Measurements from ENCODE around the gene MIA. TPM values are rescaled to one million over a fixed set of nuclear protein-coding genes. Genes with fewer than 3 reads are reported as not detected.

MIA gene
- total and polyA plus RNA-seq, 9 of the 15 experiments (the other 6 are each of a cell fraction or from before 2014, with no cell fraction given) = 0.21 TPM; not detected in 8

DNA sequence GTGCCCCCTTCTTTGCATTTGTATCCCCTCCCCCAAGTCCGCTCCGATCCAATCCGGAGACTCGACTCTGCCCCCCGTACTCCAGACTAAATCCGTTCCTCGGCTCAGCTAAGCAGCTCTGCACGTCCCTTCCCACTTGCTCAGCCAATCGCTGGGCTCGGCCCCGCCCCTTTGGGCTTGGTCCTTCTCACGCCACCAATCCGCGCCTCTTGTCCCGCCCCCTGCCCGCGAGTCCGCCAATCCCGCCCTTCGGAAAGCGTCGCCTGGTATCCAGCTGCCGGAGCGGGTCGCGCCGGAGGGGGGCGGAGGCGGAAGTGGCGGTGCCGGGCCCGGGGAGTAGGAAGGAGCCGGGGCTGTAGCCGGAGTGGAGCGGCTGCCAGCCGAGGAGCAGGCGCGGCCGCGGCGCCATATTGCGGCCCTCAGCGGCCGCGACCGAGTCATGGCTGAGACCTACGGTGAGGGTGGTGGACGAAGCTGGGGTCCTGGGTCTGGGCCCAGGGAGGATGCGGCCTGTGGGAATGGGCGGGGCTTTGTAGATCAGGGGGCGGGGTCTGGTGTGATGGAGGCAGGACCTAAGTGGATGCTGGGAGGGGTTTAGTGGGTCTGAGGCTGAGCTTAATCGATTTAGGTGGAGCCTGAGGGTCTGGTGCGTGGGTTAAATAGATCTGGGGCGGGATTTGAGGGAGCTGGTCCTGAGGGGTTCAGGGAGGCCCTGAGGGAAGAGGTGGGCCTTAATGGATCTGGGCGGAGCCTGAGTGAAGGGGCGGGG is 2.8 kb downstream of the MIA start, which contains the start of gene RAB4B (continued):
- TF ChIP-seq, protein P1, sequence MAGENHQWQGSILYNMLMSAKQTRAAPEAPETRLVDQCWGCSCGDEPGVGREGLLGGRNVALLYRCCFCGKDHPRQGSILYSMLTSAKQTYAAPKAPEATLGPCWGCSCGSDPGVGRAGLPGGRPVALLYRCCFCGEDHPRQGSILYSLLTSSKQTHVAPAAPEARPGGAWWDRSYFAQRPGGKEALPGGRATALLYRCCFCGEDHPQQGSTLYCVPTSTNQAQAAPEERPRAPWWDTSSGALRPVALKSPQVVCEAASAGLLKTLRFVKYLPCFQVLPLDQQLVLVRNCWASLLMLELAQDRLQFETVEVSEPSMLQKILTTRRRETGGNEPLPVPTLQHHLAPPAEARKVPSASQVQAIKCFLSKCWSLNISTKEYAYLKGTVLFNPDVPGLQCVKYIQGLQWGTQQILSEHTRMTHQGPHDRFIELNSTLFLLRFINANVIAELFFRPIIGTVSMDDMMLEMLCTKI (IDR thresholded peaks at IDR 0.05; ENCODE audit: partially characterized antibody) = no peak
- TF ChIP-seq, protein P2, sequence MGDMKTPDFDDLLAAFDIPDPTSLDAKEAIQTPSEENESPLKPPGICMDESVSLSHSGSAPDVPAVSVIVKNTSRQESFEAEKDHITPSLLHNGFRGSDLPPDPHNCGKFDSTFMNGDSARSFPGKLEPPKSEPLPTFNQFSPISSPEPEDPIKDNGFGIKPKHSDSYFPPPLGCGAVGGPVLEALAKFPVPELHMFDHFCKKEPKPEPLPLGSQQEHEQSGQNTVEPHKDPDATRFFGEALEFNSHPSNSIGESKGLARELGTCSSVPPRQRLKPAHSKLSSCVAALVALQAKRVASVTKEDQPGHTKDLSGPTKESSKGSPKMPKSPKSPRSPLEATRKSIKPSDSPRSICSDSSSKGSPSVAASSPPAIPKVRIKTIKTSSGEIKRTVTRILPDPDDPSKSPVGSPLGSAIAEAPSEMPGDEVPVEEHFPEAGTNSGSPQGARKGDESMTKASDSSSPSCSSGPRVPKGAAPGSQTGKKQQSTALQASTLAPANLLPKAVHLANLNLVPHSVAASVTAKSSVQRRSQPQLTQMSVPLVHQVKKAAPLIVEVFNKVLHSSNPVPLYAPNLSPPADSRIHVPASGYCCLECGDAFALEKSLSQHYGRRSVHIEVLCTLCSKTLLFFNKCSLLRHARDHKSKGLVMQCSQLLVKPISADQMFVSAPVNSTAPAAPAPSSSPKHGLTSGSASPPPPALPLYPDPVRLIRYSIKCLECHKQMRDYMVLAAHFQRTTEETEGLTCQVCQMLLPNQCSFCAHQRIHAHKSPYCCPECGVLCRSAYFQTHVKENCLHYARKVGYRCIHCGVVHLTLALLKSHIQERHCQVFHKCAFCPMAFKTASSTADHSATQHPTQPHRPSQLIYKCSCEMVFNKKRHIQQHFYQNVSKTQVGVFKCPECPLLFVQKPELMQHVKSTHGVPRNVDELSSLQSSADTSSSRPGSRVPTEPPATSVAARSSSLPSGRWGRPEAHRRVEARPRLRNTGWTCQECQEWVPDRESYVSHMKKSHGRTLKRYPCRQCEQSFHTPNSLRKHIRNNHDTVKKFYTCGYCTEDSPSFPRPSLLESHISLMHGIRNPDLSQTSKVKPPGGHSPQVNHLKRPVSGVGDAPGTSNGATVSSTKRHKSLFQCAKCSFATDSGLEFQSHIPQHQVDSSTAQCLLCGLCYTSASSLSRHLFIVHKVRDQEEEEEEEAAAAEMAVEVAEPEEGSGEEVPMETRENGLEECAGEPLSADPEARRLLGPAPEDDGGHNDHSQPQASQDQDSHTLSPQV (IDR thresholded peaks at IDR 0.05) = no peak
- peak; percentile 6 for TF ChIP-seq CTCFL (IDR thresholded peaks at IDR 0.05; ENCODE audit: borderline replicate concordance, insufficient read depth, low read depth, low read length, poor library complexity, severe bottlenecking)
- TF ChIP-seq NFYB (IDR thresholded peaks at IDR 0.05; ENCODE audit: extremely low read depth, insufficient read length) = peak; percentile 97
- TF ChIP-seq MCM7 (IDR thresholded peaks at IDR 0.05) = no peak
- TF ChIP-seq, protein P3, sequence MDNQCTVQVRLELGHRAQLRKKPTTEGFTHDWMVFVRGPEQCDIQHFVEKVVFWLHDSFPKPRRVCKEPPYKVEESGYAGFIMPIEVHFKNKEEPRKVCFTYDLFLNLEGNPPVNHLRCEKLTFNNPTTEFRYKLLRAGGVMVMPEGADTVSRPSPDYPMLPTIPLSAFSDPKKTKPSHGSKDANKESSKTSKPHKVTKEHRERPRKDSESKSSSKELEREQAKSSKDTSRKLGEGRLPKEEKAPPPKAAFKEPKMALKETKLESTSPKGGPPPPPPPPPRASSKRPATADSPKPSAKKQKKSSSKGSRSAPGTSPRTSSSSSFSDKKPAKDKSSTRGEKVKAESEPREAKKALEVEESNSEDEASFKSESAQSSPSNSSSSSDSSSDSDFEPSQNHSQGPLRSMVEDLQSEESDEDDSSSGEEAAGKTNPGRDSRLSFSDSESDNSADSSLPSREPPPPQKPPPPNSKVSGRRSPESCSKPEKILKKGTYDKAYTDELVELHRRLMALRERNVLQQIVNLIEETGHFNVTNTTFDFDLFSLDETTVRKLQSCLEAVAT (IDR thresholded peaks at IDR 0.05) = peak; percentile 32 to 62; a peak in 1 of 4 replicates
- TF ChIP-seq HDAC1 (IDR thresholded peaks at IDR 0.05) = peak in 1 of 2 experiments; percentile 92; a peak in 2 of 4 replicates
- TF ChIP-seq YBX1 (IDR thresholded peaks at IDR 0.05) = no peak
- peak; percentile 89 for TF ChIP-seq SP2 (IDR thresholded peaks at IDR 0.05; ENCODE audit: extremely low read depth, low read depth, low read length, poor library complexity, severe bottlenecking)
- TF ChIP-seq, protein P4, sequence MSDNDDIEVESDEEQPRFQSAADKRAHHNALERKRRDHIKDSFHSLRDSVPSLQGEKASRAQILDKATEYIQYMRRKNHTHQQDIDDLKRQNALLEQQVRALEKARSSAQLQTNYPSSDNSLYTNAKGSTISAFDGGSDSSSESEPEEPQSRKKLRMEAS (CRISPR knock-in tag; IDR thresholded peaks at IDR 0.05) = peak; percentile 39; the same call in 1 of the 2 replicates
- no peak for TF ChIP-seq ZNF507 (tag; conservative IDR thresholded peaks at IDR 0.05)
- TF ChIP-seq DIDO1 (tag; IDR thresholded peaks at IDR 0.05; ENCODE audit: low read depth) = 0 out of 2 replicates have a peak, but pooled peaks have one; percentile 0
- TF ChIP-seq RB1 (IDR thresholded peaks at IDR 0.05; ENCODE audit: low read depth) = peak; percentile 86
- TF ChIP-seq, protein P5, sequence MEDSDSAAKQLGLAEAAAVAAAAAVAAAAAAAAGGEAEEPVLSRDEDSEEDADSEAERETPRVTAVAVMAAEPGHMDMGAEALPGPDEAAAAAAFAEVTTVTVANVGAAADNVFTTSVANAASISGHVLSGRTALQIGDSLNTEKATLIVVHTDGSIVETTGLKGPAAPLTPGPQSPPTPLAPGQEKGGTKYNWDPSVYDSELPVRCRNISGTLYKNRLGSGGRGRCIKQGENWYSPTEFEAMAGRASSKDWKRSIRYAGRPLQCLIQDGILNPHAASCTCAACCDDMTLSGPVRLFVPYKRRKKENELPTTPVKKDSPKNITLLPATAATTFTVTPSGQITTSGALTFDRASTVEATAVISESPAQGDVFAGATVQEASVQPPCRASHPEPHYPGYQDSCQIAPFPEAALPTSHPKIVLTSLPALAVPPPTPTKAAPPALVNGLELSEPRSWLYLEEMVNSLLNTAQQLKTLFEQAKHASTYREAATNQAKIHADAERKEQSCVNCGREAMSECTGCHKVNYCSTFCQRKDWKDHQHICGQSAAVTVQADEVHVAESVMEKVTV (CRISPR knock-in tag; IDR thresholded peaks at IDR 0.05) = no peak
- no peak for TF ChIP-seq STAG1 (CRISPR knock-in tag; IDR thresholded peaks at IDR 0.05; ENCODE audit: borderline replicate concordance)

All from K562 (cell line).